ENCODE results near the gene CA14.

The CA14 gene

GRCh38 chr1:150295476-150295875 lies 37.9 kb downstream of the CA14 start:
- Histone ChIP-seq H3K36me3 (ENCODE audit: control insufficient read depth in 2 of 2, insufficient read depth in 1 of 2, low read length in 2 of 2) (peaks cover 35 to 53% of the 10 kb centered on the region in 2 experiments), H3K4me1 (ENCODE audit: control insufficient read depth, insufficient read depth, low read length) (no peaks in the 10 kb centered on the region), H3K4me3 (ENCODE audit: low read depth, low read length) (no peak overlapping the region), H3K27ac (ENCODE audit: extremely low read depth, low read depth, low read length) (no peak overlapping the region), H3K9me3 (ENCODE audit: control insufficient read depth, insufficient read depth, low read depth, low read length) (no peaks in the 10 kb centered on the region)
- ChIA-PET CTCF (interaction anchor here (1.4 to 1.7 kb wide), 2 partner anchors 14 to 39 kb away, joined by 8 to 10 read pairs; no protein-coding TSS in a partner anchor), POLR2A (interaction anchor here (0.9 kb wide), 2 partner anchors 12 to 267 kb away, joined by 3 to 7 read pairs; no protein-coding TSS in a partner anchor)
- TF ChIP-seq KLF7 (tag by site-specific recombination; IDR thresholded peaks at IDR 0.05; ENCODE audit: borderline replicate concordance), result no peak
- TF ChIP-seq, protein P1, sequence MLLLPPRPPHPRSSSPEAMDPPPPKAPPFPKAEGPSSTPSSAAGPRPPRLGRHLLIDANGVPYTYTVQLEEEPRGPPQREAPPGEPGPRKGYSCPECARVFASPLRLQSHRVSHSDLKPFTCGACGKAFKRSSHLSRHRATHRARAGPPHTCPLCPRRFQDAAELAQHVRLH (tag by site-specific recombination; IDR thresholded peaks at IDR 0.05), result no peak
- peak; percentile 41; the same call in 1 of the 2 replicates for TF ChIP-seq ZNF394 (tag by site-specific recombination; IDR thresholded peaks at IDR 0.05; ENCODE audit: borderline replicate concordance)
- no peak for TF ChIP-seq YY2 (tag by site-specific recombination; IDR thresholded peaks at IDR 0.05)
- TF ChIP-seq ZNF335 (tag by site-specific recombination; conservative IDR thresholded peaks at IDR 0.05), result peak; percentile 47
- no peak for TF ChIP-seq ZNF623 (tag by site-specific recombination; IDR thresholded peaks at IDR 0.05)
- TF ChIP-seq ZNF202 (tag by site-specific recombination; IDR thresholded peaks at IDR 0.05; ENCODE audit: borderline replicate concordance), result no peak
- 0 out of 2 replicates have a peak, but pooled peaks have one; percentile 41 for TF ChIP-seq PRDM1 (tag by site-specific recombination; IDR thresholded peaks at IDR 0.05)
- TF ChIP-seq ZNF654 (tag by site-specific recombination; IDR thresholded peaks at IDR 0.05; ENCODE audit: low read depth), result no peak

DNA sequence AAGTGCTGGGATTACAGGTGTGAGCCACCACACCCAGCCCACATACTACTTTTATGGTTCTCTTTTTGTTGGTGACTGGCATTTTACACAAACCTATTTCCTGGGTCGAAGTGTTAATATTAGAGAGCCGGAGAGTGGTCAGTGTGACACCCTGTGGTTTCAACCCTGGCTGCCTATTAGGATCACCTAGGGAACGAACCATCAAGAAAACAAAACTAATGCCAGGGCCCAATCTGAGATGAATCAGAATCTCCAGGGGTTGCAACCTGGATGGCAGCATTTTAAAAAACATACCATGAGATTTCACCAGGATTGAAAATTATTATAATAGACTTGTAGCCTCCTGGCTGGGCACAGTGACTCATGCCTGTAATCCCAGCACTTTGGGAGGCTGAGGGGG lies 42.1 kb downstream of the CA14 start:
- peaks cover 50 to 84% of the 10 kb centered on the region in 2 experiments for H3K36me3 ChIP-seq (ENCODE audit: control insufficient read depth in 2 of 2, insufficient read depth in 1 of 2, low read length in 2 of 2)
- TF ChIP-seq HOXA7 (CRISPR knock-in tag; IDR thresholded peaks at IDR 0.05; ENCODE audit: borderline replicate concordance), result no peak
- no peak for TF ChIP-seq ZNF518A (tag by site-specific recombination; conservative IDR thresholded peaks at IDR 0.05; ENCODE audit: low read depth)
- TF ChIP-seq, protein P2, sequence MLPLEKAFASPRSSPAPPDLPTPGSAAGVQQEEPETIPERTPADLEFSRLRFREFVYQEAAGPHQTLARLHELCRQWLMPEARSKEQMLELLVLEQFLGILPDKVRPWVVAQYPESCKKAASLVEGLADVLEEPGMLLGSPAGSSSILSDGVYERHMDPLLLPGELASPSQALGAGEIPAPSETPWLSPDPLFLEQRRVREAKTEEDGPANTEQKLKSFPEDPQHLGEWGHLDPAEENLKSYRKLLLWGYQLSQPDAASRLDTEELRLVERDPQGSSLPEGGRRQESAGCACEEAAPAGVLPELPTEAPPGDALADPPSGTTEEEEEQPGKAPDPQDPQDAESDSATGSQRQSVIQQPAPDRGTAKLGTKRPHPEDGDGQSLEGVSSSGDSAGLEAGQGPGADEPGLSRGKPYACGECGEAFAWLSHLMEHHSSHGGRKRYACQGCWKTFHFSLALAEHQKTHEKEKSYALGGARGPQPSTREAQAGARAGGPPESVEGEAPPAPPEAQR (tag by site-specific recombination; IDR thresholded peaks at IDR 0.05), result no peak
- no peak for TF ChIP-seq ZNF132 (tag by site-specific recombination; IDR thresholded peaks at IDR 0.05; ENCODE audit: borderline replicate concordance)
- no peak for TF ChIP-seq SCRT1 (tag by site-specific recombination; IDR thresholded peaks at IDR 0.05; ENCODE audit: borderline replicate concordance)
- TF ChIP-seq ZNF658 (tag by site-specific recombination; IDR thresholded peaks at IDR 0.05), result no peak
- TF ChIP-seq ZNF274 (IDR thresholded peaks at IDR 0.05; ENCODE audit: low read length), result no peak
- no peak for TF ChIP-seq ZNF274 (tag by site-specific recombination; IDR thresholded peaks at IDR 0.05; ENCODE audit: borderline replicate concordance)
- TF ChIP-seq ZFP69B (tag by site-specific recombination; IDR thresholded peaks at IDR 0.05), result no peak
- TF ChIP-seq ZNF623 (tag by site-specific recombination; IDR thresholded peaks at IDR 0.05), result no peak
- no peak for TF ChIP-seq ZNF416 (tag by site-specific recombination; IDR thresholded peaks at IDR 0.05)
- TF ChIP-seq, protein P3, sequence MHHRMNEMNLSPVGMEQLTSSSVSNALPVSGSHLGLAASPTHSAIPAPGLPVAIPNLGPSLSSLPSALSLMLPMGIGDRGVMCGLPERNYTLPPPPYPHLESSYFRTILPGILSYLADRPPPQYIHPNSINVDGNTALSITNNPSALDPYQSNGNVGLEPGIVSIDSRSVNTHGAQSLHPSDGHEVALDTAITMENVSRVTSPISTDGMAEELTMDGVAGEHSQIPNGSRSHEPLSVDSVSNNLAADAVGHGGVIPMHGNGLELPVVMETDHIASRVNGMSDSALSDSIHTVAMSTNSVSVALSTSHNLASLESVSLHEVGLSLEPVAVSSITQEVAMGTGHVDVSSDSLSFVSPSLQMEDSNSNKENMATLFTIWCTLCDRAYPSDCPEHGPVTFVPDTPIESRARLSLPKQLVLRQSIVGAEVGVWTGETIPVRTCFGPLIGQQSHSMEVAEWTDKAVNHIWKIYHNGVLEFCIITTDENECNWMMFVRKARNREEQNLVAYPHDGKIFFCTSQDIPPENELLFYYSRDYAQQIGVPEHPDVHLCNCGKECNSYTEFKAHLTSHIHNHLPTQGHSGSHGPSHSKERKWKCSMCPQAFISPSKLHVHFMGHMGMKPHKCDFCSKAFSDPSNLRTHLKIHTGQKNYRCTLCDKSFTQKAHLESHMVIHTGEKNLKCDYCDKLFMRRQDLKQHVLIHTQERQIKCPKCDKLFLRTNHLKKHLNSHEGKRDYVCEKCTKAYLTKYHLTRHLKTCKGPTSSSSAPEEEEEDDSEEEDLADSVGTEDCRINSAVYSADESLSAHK (tag by site-specific recombination; IDR thresholded peaks at IDR 0.05), result no peak
- no peak for TF ChIP-seq REPIN1 (tag by site-specific recombination; IDR thresholded peaks at IDR 0.05; ENCODE audit: low read depth)
- TF ChIP-seq ZNF423 (tag by site-specific recombination; IDR thresholded peaks at IDR 0.05), result no peak
- TF ChIP-seq MYNN (tag by site-specific recombination; IDR thresholded peaks at IDR 0.05; ENCODE audit: borderline replicate concordance), result no peak
- TF ChIP-seq BCL11B (tag by site-specific recombination; IDR thresholded peaks at IDR 0.05; ENCODE audit: low read depth), result no peak

More for the DNA sequence above, 42.1 kb downstream of the CA14 start:
- ChIA-PET POLR2A (no interaction called here), CTCF (interaction anchor here (0.7 kb wide), 1 partner anchor 45 kb away, joined by 3 read pairs; no protein-coding TSS in a partner anchor)
- no peaks in the 10 kb centered on the region for H3K4me1 ChIP-seq (ENCODE audit: control insufficient read depth, insufficient read depth, low read length)
- H3K27ac ChIP-seq (ENCODE audit: extremely low read depth, low read depth, low read length), result no peak overlapping the region
- no peak overlapping the region for H3K4me3 ChIP-seq (ENCODE audit: low read depth, low read length)
- H3K9me3 ChIP-seq (ENCODE audit: control insufficient read depth, insufficient read depth, low read depth, low read length), result no peaks in the 10 kb centered on the region
